CD4-positive, alpha-beta T cell (primary cell): Measurements from ENCODE around the gene PIGL. TPM values are rescaled to one million over a fixed set of nuclear protein-coding genes. Genes with fewer than 3 reads are reported as not detected.

Experiments used
- ATAC-seq: fragments of 200-7000 bp; cut with Tn5 transposase; one replicate; pipeline ENCODE4 v1.10.0; 2022; ENCODE audit warnings: mild to moderate bottlenecking; ENCODE audit not compliant: poor library complexity
- CTCF ChIA-PET: fragments of 350-600 bp; sonication (Branson Sonifier 250); formaldehyde crosslinking; loops from one replicate; lab custom pipeline; 2021; ENCODE audit warnings: antibody characterized with exemption, inconsistent platforms; lab: Charles Lee
- POLR2A ChIA-PET: fragments of 350-600 bp; sonication (Branson Sonifier 250); formaldehyde crosslinking; loops from one replicate; lab custom pipeline; 2021; ENCODE audit warnings: antibody characterized with exemption, inconsistent platforms; lab: Charles Lee
- DNase-seq, 14 experiments: peaks; one replicate each; pipeline ENCODE4 v3.0.0-alpha.2; 2013 to 2020; ENCODE audit warnings: mixed read lengths in 2 of 14
- H3K27ac ChIP-seq, 2 donors: one replicate each; pipeline versions ENCODE4 v1.5.1 to v1.7.0; 2013; ENCODE audit warnings: low read length in 2 of 2, low read depth in 1 of 2, mild to moderate bottlenecking in 1 of 2
- H3K27me3 ChIP-seq, 2 experiments: 1 replicate in 1 of 2; 2 replicates in 1 of 2; pipeline versions ENCODE4 v1.6.1 to v1.7.0; 2013; ENCODE audit warnings: low read length in 2 of 2, control low read depth in 1 of 2, mild to moderate bottlenecking in 1 of 2, moderate library complexity in 1 of 2; ENCODE audit not compliant: insufficient read depth in 2 of 2, control insufficient read depth in 1 of 2
- H3K36me3 ChIP-seq: one replicate; pipeline ENCODE4 v1.6.1; 2013; ENCODE audit warnings: low read length, control low read depth; ENCODE audit not compliant: insufficient read depth
- H3K4me1 ChIP-seq: one replicate; pipeline ENCODE4 v1.6.1; 2013; ENCODE audit warnings: low read length, control low read depth; ENCODE audit not compliant: insufficient read depth
- H3K4me3 ChIP-seq: one replicate; pipeline ENCODE4 v1.5.1; 2013; ENCODE audit warnings: mild to moderate bottlenecking, low read length, moderate library complexity
- H3K9me3 ChIP-seq, 2 experiments: 1 replicate in 1 of 2; 2 replicates in 1 of 2; pipeline versions ENCODE4 v1.6.1 to v1.7.0; 2013; ENCODE audit warnings: low read length in 2 of 2, mild to moderate bottlenecking in 2 of 2, control low read depth in 1 of 2, moderate library complexity in 1 of 2; ENCODE audit not compliant: control insufficient read depth in 1 of 2, insufficient read depth in 1 of 2
- H3K27ac Mint-ChIP-seq: one replicate; pipeline ENCODE4 v1.8.0; 2020; ENCODE audit warnings: mixed read lengths
- H3K27me3 Mint-ChIP-seq: one replicate; pipeline ENCODE4 v1.8.0; 2021; ENCODE audit warnings: mixed read lengths
- H3K36me3 Mint-ChIP-seq: one replicate; pipeline ENCODE4 v1.8.0; 2021; ENCODE audit warnings: low read depth, mixed read lengths
- H3K4me1 Mint-ChIP-seq: one replicate; pipeline ENCODE4 v1.8.0; 2021; ENCODE audit warnings: low read depth, mixed read lengths
- H3K4me3 Mint-ChIP-seq: one replicate; pipeline ENCODE4 v1.8.0; 2020; ENCODE audit warnings: mild to moderate bottlenecking, mixed read lengths
- H3K9me3 Mint-ChIP-seq: one replicate; pipeline ENCODE4 v1.8.0; 2020; ENCODE audit warnings: mixed read lengths
- intact Hi-C, 2 experiments: fragments of 100-400 bp; cut with DNase I in 1 of 2; cut with micrococcal nuclease in 1 of 2; formaldehyde crosslinking; loops; one replicate each; pipeline versions ENCODE4 v1.15.1 to v1.9.0; 2023 to 2025; cut with DNase I, micrococcal nuclease
- total RNA-seq, 174 experiments: library from RNA in 2 of 174; stranded (reverse) in 2 of 174; gene quantifications; one replicate each; pipeline ENCODE4 v1.2.3 and lab custom pipeline; 2021 to 2026
- TF ChIP-seq, protein P1 (sequence below): fragments of 200-600 bp; IDR thresholded peaks from one replicate; pipeline ENCODE4 v1.8.0; 2022; ENCODE audit warnings: antibody characterized with exemption, mild to moderate bottlenecking

The PIGL gene
- total RNA-seq, 2 experiments from 2014 or later: 48.4 to 49.0 TPM

DNA sequence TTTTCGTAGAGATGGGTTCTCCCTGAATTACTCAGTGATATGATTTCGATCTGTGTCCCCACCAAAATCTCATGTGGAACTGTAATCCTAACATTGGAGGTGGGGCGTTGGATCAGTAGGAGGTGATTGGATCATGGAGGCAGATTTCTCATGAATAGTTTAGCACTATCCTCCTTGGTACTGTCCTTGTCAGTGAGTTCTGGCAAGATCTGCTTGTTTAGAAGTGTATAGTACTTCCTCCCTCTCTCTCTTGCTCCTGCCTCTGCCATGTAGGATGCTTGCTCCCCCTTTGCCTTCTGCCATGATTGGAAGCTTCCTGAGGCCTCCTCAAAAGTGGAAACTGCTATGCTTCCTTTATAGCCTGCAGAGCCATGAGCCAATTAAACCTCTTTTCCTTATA, 22.9 kb downstream of the PIGL start:
- Mint-ChIP-seq H3K4me3 (no peak overlapping the region), H3K36me3 (peaks cover 28% of the 10 kb centered on the region), H3K4me1 (peaks cover 10% of the 10 kb centered on the region), H3K27me3 (no peaks in the 10 kb centered on the region), H3K9me3 (no peaks in the 10 kb centered on the region), H3K27ac (no peak overlapping the region)
- Histone ChIP-seq H3K4me1 (no peaks in the 10 kb centered on the region), H3K4me3 (no peak overlapping the region), H3K9me3 (no peaks in the 10 kb centered on the region), H3K27me3 (no peaks in the 10 kb centered on the region), H3K36me3 (peaks cover 4% of the 10 kb centered on the region), H3K27ac (no peak overlapping the region)
- intact Hi-C loops: no loop called here
- TF ChIP-seq, protein P1, sequence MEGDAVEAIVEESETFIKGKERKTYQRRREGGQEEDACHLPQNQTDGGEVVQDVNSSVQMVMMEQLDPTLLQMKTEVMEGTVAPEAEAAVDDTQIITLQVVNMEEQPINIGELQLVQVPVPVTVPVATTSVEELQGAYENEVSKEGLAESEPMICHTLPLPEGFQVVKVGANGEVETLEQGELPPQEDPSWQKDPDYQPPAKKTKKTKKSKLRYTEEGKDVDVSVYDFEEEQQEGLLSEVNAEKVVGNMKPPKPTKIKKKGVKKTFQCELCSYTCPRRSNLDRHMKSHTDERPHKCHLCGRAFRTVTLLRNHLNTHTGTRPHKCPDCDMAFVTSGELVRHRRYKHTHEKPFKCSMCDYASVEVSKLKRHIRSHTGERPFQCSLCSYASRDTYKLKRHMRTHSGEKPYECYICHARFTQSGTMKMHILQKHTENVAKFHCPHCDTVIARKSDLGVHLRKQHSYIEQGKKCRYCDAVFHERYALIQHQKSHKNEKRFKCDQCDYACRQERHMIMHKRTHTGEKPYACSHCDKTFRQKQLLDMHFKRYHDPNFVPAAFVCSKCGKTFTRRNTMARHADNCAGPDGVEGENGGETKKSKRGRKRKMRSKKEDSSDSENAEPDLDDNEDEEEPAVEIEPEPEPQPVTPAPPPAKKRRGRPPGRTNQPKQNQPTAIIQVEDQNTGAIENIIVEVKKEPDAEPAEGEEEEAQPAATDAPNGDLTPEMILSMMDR: no peak
- DNase-seq (no peak), ATAC-seq (no peak)
- POLR2A ChIA-PET: no interaction called here
- CTCF ChIA-PET: no interaction called here

DNA sequence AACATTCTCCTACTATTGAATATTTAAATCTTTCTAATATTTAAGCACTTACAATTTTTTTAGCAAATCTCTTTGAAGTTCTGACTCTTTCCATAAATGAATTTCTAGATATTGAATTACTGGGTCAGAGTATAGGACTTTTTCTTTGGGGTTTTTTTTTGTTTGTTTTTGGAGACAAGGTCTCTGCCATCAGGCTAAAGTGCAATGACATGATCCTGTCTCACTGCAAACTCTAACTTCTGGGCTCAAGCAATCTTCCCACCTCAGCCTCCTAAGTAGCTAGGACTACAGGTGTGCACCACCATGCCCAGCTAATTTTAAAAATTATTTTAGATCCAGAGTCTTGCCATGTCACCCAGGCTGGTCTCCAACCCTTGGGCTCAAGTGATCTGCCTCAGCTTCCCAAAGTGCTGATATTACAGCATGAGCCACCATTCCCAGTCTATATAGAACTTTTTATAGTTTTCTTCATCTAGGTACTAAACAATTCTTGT, 24.9 kb downstream of the PIGL start:
- Mint-ChIP-seq H3K27me3 (no peaks in the 10 kb centered on the region), H3K9me3 (no peaks in the 10 kb centered on the region), H3K36me3 (peaks cover 13% of the 10 kb centered on the region), H3K4me1 (peaks cover 10% of the 10 kb centered on the region), H3K27ac (no peak overlapping the region), H3K4me3 (no peak overlapping the region)
- DNase-seq: no peak
- intact Hi-C loops: no loop called here
- no peaks in the 10 kb centered on the region for H3K9me3 ChIP-seq
- H3K36me3 ChIP-seq: no peaks in the 10 kb centered on the region
- ChIA-PET CTCF (interaction anchor here (1.3 kb wide), 1 partner anchor 13 kb away, joined by 7 read pairs; no protein-coding TSS in a partner anchor), POLR2A (no interaction called here)
- H3K4me3 ChIP-seq: no peak overlapping the region
- ATAC-seq: no peak
- no peak overlapping the region for H3K27ac ChIP-seq
- TF ChIP-seq, protein P1: no peak
- no peaks in the 10 kb centered on the region for H3K4me1 ChIP-seq
- no peaks in the 10 kb centered on the region for H3K27me3 ChIP-seq

DNA sequence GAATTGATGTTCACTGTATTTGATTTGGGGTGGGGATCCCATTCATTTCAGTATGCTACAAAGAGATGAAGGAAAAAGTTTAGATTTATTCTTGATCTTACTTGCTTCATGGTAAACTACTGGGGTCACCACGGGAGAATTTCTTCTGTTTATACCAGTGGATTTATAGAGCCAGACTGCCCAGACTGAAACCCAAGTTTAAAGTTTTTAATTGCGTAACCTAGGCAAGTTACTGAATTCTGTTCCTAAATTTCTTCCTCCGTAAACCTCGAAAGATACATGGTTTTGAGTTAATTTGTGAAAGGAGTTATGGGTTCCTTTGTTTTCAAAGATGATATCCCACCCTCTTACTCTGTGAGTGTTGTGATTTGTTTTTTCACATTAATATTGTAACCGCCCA, 26.4 kb downstream of the PIGL start:
- ChIA-PET CTCF (no interaction called here), POLR2A (no interaction called here)
- Mint-ChIP-seq H3K4me3 (no peak overlapping the region), H3K36me3 (peaks cover 20% of the 10 kb centered on the region), H3K9me3 (no peaks in the 10 kb centered on the region), H3K27ac (no peak overlapping the region), H3K4me1 (peaks cover 10% of the 10 kb centered on the region), H3K27me3 (no peaks in the 10 kb centered on the region)
- Histone ChIP-seq H3K27ac (no peak overlapping the region), H3K4me1 (no peaks in the 10 kb centered on the region), H3K36me3 (peaks cover 4% of the 10 kb centered on the region), H3K9me3 (no peaks in the 10 kb centered on the region), H3K27me3 (no peaks in the 10 kb centered on the region), H3K4me3 (no peak overlapping the region)
- ATAC-seq: no peak
- TF ChIP-seq, protein P1: no peak
- no peak for DNase-seq
- intact Hi-C loops: no loop called here
